Esophagus squamous epithelium (tissue), 5 donors: ENCODE results near the gene OR2AG2. TPM values are rescaled to one million over a fixed set of nuclear protein-coding genes. Genes with fewer than 3 reads are reported as not detected.

Source experiments
- DNase-seq: peaks from one replicate; lab custom pipeline; 2025; lab: John Stamatoyannopoulos, UW
- H3K27ac ChIP-seq, 4 donors: fragments of 200-600 bp; sonication (generic); one replicate each; pipeline ENCODE4 v1.5.1; 2016 to 2019; ENCODE audit warnings: mild to moderate bottlenecking in 1 of 4
- H3K27me3 ChIP-seq, 4 donors: fragments of 200-600 bp; sonication (generic); 1 replicate in 3 of 4; 2 replicates in 1 of 4; pipeline versions ENCODE4 v1.5.1 to v1.6.0; 2017 to 2021; ENCODE audit warnings: antibody characterized with exemption in 1 of 4
- H3K36me3 ChIP-seq, 3 donors: fragments of 200-600 bp; sonication (generic); one replicate each; pipeline ENCODE4 v1.5.1; 2016 to 2019
- H3K4me1 ChIP-seq, 3 donors: fragments of 200-600 bp; sonication (generic); one replicate each; pipeline ENCODE4 v1.5.1; 2017 to 2019
- H3K4me3 ChIP-seq, 4 donors: fragments of 200-600 bp; sonication (generic); 1 replicate in 3 of 4; 2 replicates in 1 of 4; pipeline ENCODE4 v1.5.1; 2016 to 2019; ENCODE audit warnings: mild to moderate bottlenecking in 2 of 4, moderate library complexity in 1 of 4
- H3K9me3 ChIP-seq, 3 donors: fragments of 200-600 bp; sonication (generic); one replicate each; pipeline ENCODE4 v1.5.1; 2016 to 2019
- POLR2A ChIP-seq, 4 donors: fragments of 450-650 bp; IDR thresholded peaks; one replicate each; pipeline ENCODE4 v1.6.1; 2017; ENCODE audit warnings: antibody characterized with exemption in 4 of 4, mild to moderate bottlenecking in 4 of 4, moderate library complexity in 3 of 4
- WGBS, 2 donors: methylation state at CpG; one replicate each; pipeline ENCODE4 v1.1.5; 2018; 5-methylcytosine and 5-hydroxymethylcytosine counted together
- intact Hi-C: fragments of 100-400 bp; cut with DNase I; formaldehyde crosslinking; loops from one replicate; pipeline ENCODE4 v1.15.0; 2022
- total RNA-seq, 4 donors: library from RNA; depleted of rRNA; stranded (reverse); fragments of >200 nt; gene quantifications; one replicate each; pipeline ENCODE4 v1.1.0, GENCODE V29; 2016
- TF ChIP-seq, protein P1 (sequence below), 6 experiments: fragments of 450-650 bp in 4 of 6; fragments of 200-600 bp in 2 of 6; sonication (generic) in 2 of 6; IDR thresholded peaks; one replicate each; pipeline ENCODE4 v1.5.1; 2016 to 2019; ENCODE audit warnings: antibody characterized with exemption in 6 of 6, mild to moderate bottlenecking in 4 of 6, moderate library complexity in 4 of 6
- donor health status: DM: yes; HTN: yes; CAD: no.

The OR2AG2 gene
- total RNA-seq, 4 donors from 2014 or later = 0.08 to 0.76 (median 0.13) TPM; not detected in 1

- DNase-seq = no peak
- TF ChIP-seq, protein P1, sequence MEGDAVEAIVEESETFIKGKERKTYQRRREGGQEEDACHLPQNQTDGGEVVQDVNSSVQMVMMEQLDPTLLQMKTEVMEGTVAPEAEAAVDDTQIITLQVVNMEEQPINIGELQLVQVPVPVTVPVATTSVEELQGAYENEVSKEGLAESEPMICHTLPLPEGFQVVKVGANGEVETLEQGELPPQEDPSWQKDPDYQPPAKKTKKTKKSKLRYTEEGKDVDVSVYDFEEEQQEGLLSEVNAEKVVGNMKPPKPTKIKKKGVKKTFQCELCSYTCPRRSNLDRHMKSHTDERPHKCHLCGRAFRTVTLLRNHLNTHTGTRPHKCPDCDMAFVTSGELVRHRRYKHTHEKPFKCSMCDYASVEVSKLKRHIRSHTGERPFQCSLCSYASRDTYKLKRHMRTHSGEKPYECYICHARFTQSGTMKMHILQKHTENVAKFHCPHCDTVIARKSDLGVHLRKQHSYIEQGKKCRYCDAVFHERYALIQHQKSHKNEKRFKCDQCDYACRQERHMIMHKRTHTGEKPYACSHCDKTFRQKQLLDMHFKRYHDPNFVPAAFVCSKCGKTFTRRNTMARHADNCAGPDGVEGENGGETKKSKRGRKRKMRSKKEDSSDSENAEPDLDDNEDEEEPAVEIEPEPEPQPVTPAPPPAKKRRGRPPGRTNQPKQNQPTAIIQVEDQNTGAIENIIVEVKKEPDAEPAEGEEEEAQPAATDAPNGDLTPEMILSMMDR (IDR thresholded peaks at IDR 0.05) = no peak
- no peak for TF ChIP-seq POLR2A (IDR thresholded peaks at IDR 0.05)
- Histone ChIP-seq H3K9me3 (no peaks in the 10 kb centered on the region), H3K4me1 (no peaks in the 10 kb centered on the region), H3K4me3 (no peak overlapping the region), H3K27ac (no peak overlapping the region), H3K27me3 (no peaks in the 10 kb centered on the region), H3K36me3 (no peaks in the 10 kb centered on the region)
- intact Hi-C loops = no loop called here
- 36 to 43% methylated on average over 1 of the region's 1 CpG for WGBS, 2 donors
These were observed 52.2 kb downstream of the OR2AG2 start for GRCh38 chr11:6719576-6719975.

GRCh38 chr11:6717426-6717825, 54.4 kb downstream of the OR2AG2 start:
- 83 to 96% methylated on average over 3 of the region's 3 CpGs for WGBS, 2 donors
- TF ChIP-seq POLR2A (IDR thresholded peaks at IDR 0.05) = no peak
- TF ChIP-seq, protein P1 (IDR thresholded peaks at IDR 0.05) = no peak
- no peak for DNase-seq

More at GRCh38 chr11:6717426-6717825, 54.4 kb downstream of the OR2AG2 start:
- intact Hi-C loops = no loop called here
- H3K36me3 ChIP-seq = no peaks in the 10 kb centered on the region
- H3K27me3 ChIP-seq = no peaks in the 10 kb centered on the region
- H3K4me3 ChIP-seq = no peak overlapping the region
- no peaks in the 10 kb centered on the region for H3K4me1 ChIP-seq
- H3K9me3 ChIP-seq = no peaks in the 10 kb centered on the region
- no peak overlapping the region for H3K27ac ChIP-seq

Other genes starting within 250 kb of the OR2AG2 start
- gene RRP8, start 168.4 kb downstream of the OR2AG2 start, total RNA-seq = 10 to 100 TPM; 10.9 to 23.5 (median 15.7) TPM
- gene ILK, start 168.2 kb downstream of the OR2AG2 start, total RNA-seq = 100 to 1,000 TPM in 1 of 4 donors, 10 to 100 TPM in 3; 34.5 to 128 (median 49.5) TPM
- gene TAF10, start 159.8 kb downstream of the OR2AG2 start, total RNA-seq = 10 to 100 TPM; 31.9 to 69.2 (median 48.6) TPM
- 10 to 100 TPM; 15.4 to 34.9 (median 27.8) TPM for gene TPP1, start 152.6 kb downstream of the OR2AG2 start, total RNA-seq
- gene DCHS1, start 116.2 kb downstream of the OR2AG2 start, total RNA-seq = 1 to 10 TPM; 1.1 to 9.9 (median 2.3) TPM
- 10 to 100 TPM; 18.9 to 31.8 (median 26.1) TPM for gene MRPL17, start 88.6 kb downstream of the OR2AG2 start, total RNA-seq
- gene OR2AG1, start 11.0 kb upstream of the OR2AG2 start, total RNA-seq = not detected
- under 1 TPM in 3 of 4 donors, not detected in 1; 0.19 to 0.79 (median 0.38) TPM for gene OR6A2, start 27.7 kb upstream of the OR2AG2 start, total RNA-seq
- gene OR10A5, start 73.7 kb upstream of the OR2AG2 start, total RNA-seq = not detected
- not detected for gene OR10A2, start 91.1 kb upstream of the OR2AG2 start, total RNA-seq
- gene OR10A4, start 104.6 kb upstream of the OR2AG2 start, total RNA-seq = not detected
- gene OR2D2, start 120.5 kb upstream of the OR2AG2 start, total RNA-seq = under 1 TPM in 1 of 4 donors, not detected in 3; 0.40 TPM
- not detected for gene OR2D3, start 149.0 kb upstream of the OR2AG2 start, total RNA-seq
- gene ZNF215, start 154.4 kb upstream of the OR2AG2 start, total RNA-seq = 1 to 10 TPM in 3 of 4 donors, under 1 TPM in 1; 0.91 to 3.2 (median 2.0) TPM
- 1 to 10 TPM in 2 of 4 donors, under 1 TPM in 2; 0.40 to 2.1 (median 1.0) TPM for gene ZNF214, start 248.4 kb upstream of the OR2AG2 start, total RNA-seq
- gene NLRP14, start 248.5 kb upstream of the OR2AG2 start, total RNA-seq = under 1 TPM in 1 of 4 donors, not detected in 3; 0.09 TPM